ENCODE results near the gene TRAF5.

DNA sequence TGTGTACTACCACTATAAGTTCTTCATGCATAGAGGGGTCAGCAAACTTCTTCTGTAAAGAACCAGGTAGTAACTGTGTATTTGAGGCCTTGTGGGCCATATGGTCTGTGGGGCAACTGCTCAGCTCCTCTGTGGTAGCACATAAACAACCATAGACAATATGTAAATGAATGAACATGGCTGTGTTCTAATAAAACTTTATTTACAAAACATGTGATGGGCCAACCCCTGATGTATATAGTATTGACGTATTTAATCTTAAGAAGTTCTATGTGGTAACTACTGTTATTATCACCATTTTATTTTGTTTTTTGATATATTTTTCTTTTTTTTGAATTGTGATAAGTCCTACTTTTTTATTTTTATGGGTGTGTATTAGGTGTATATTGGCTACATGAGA, 15.4 kb downstream of the TRAF5 start:
- TF ChIP-seq TAF1 (IDR thresholded peaks at IDR 0.05; ENCODE audit: low read depth, low read length) (no peak), POLR2A (IDR thresholded peaks at IDR 0.05; ENCODE audit: low read depth, low read length) (no peak)
